GM19452 (cell line): ENCODE measurements around the gene BACH1.

Source experiments
- ATAC-seq: cut with Tn5 transposase; IDR thresholded peaks from one replicate; pipeline ENCODE4 v1.9.1; 2021; ENCODE audit not compliant: unreplicated experiment

BACH1 gene

GRCh38 chr21:29290240-29290639 is 8.5 kb upstream of the BACH1 start:
- ATAC-seq, result no peak

- ATAC-seq, result peak; percentile 86
Observed at GRCh38 chr21:29293495-29293894, 5.2 kb upstream of the BACH1 start.

- no peak for ATAC-seq
Observed at GRCh38 chr21:29295066-29295650, 3.6 kb upstream of the BACH1 start.

GRCh38 chr21:29296446-29296845 is 2.3 kb upstream of the BACH1 start:
- no peak for ATAC-seq

GRCh38 chr21:29297483-29298347 is 1.0 kb upstream of the BACH1 start:
- no peak for ATAC-seq

- ATAC-seq, result peak; percentile 10
Observed at GRCh38 chr21:29299046-29299915, 559 bp downstream of the BACH1 start.

GRCh38 chr21:29299916-29300806 is 1.4 kb downstream of the BACH1 start:
- peak; percentile 75 for ATAC-seq

- no peak for ATAC-seq
Observed at GRCh38 chr21:29300807-29301138, 2.1 kb downstream of the BACH1 start.

- no peak for ATAC-seq
Observed at GRCh38 chr21:29301691-29302090, 3.0 kb downstream of the BACH1 start.

- ATAC-seq, result no peak
Observed at GRCh38 chr21:29302359-29302875, 3.7 kb downstream of the BACH1 start.

- ATAC-seq, result no peak
Observed at GRCh38 chr21:29303288-29303687, 4.6 kb downstream of the BACH1 start.

GRCh38 chr21:29304597-29304996 is 5.9 kb downstream of the BACH1 start:
- ATAC-seq, result no peak

GRCh38 chr21:29305068-29305467 is 6.3 kb downstream of the BACH1 start:
- ATAC-seq, result no peak

GRCh38 chr21:29305561-29305960 is 6.8 kb downstream of the BACH1 start:
- ATAC-seq, result no peak

- peak; percentile 45 for ATAC-seq
Observed at GRCh38 chr21:29306920-29307319, 8.2 kb downstream of the BACH1 start.

GRCh38 chr21:29307718-29308455 is 9.2 kb downstream of the BACH1 start:
- no peak for ATAC-seq

- ATAC-seq, result no peak
Observed at GRCh38 chr21:29308456-29308783, 9.7 kb downstream of the BACH1 start.

- ATAC-seq, result no peak
Observed at GRCh38 chr21:29309703-29310102, 11.0 kb downstream of the BACH1 start.

GRCh38 chr21:29311802-29312201 is 13.1 kb downstream of the BACH1 start:
- ATAC-seq, result no peak

GRCh38 chr21:29312981-29313380 is 14.3 kb downstream of the BACH1 start:
- no peak for ATAC-seq
